ENCODE data around the gene HRH2.
"Not testable (repeated sequence)": the region's sequence is repeated elsewhere in the genome, so short reads cannot be mapped to it uniquely, and the experiment has no call there.

Gene HRH2

GRCh38 chr5:175753536-175754402 lies 95.9 kb downstream of the HRH2 start:
- H3K9me3 ChIP-seq (ENCODE audit: control insufficient read depth, low read length), result no peaks in the 10 kb centered on the region
- 76 to 80% methylated on average over 6 to 9 of the region's 19 CpGs for WGBS, 2 experiments (ENCODE audit: insufficient coverage in 2 of 2)
- H3K36me3 ChIP-seq (ENCODE audit: control insufficient read depth, insufficient read depth, low read length), result no peaks in the 10 kb centered on the region
- H3K27ac ChIP-seq (ENCODE audit: low read depth, low read length, severe bottlenecking), result no peak overlapping the region
- H3K4me1 ChIP-seq (ENCODE audit: control insufficient read depth, insufficient read depth, low read length, poor library complexity, severe bottlenecking), result peaks cover 4% of the 10 kb centered on the region
- no peak overlapping the region for H3K4me3 ChIP-seq (ENCODE audit: extremely low read depth, insufficient read depth, low read length, poor library complexity, severe bottlenecking)

GRCh38 chr5:175759991-175760390 lies 102.1 kb downstream of the HRH2 start:
- not testable (repeated sequence) for H3K4me1 ChIP-seq (ENCODE audit: control insufficient read depth, insufficient read depth, low read length, poor library complexity, severe bottlenecking); H3K9me3 ChIP-seq (ENCODE audit: control insufficient read depth, low read length); H3K27ac ChIP-seq (ENCODE audit: low read depth, low read length, severe bottlenecking); H3K36me3 ChIP-seq (ENCODE audit: control insufficient read depth, insufficient read depth, low read length); H3K4me3 ChIP-seq (ENCODE audit: extremely low read depth, insufficient read depth, low read length, poor library complexity, severe bottlenecking)
- no CpG with 5 or more reads among the region's 1 CpG for WGBS, 2 experiments (ENCODE audit: insufficient coverage in 2 of 2)
